T1000 (cell line): Measurements from ENCODE around the gene SPNS2.

Experiments
- DNase-seq: peaks from one replicate; lab custom pipeline; 2025; ENCODE audit warnings: mixed read lengths; lab: John Stamatoyannopoulos, UW

The SPNS2 gene

DNA sequence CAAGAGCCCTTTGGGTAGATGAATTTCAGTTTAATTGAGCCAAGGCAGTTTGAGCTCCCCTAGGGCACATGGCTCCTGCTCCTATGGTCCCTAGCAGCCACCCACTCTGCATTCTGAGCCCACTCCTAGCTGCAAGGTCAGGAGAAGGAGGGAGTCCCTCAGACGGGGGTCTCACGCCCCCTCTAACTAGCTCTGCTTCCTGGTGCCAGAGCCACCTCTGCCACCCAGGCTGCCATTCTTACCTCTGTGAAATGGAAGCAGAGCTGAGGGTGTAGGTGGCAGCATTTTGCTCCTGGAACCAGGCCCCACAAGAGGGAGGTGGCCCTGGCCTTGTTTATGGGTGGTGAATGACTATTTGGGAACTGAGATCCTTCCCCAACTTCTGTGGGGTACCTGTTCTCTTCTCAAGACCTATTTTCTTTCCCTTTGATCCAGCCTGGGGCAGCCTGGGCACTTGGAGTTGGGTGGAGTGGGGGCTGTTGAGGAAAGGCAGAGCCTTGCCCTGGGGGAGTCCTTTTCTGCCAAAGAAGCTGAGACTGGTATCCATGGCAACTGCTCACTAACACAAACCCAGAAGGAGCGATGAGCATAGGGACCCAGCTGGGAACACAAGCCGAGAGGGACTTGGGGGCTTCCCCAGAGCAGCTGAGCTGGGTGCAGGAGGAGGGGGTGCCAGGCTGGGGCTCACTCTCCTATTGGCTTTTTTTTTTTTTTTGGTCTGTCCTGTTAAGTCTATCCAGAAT lies 4.8 kb downstream of the SPNS2 start:
- DNase-seq: no peak

DNA sequence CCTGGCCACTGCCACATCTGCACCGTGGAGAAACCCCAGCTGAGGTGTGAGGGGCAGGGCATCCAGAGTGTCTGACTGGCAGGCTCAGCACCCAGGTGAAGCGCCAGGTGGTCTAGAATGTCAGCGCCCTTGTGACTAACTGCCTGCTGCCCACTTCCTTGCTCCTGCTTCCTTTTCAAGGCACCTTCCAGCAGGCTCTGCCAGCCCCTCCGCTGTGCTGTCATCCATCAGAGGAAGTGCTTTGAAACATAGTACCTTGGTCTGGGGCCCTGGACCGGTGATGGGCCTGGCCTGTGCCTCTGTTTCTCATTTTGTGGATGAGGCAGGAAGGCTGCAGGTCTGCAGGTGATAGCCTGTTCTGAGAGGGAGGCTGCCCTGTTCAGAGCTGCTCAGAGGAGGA lies 5.5 kb downstream of the SPNS2 start:
- DNase-seq: no peak

DNA sequence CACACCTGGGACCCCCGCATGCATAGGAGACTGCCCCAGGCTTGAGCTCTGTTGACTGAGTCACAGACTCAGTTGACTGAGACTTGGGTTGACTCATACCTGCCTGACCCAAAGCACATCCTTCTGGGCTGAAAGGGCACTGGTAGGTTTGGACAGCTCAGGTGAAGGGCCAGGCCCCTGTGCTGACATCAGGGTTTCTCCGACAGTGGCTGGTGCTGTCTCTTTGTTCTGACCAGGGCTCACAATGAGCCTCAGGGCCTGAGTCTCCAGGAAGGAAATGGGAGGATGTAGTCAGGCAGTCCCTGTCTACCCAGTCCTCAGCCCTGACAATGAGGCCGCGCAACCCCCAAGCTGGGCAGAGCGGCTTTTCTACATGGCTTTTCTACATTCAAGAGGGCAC lies 6.5 kb downstream of the SPNS2 start:
- no peak for DNase-seq

DNA sequence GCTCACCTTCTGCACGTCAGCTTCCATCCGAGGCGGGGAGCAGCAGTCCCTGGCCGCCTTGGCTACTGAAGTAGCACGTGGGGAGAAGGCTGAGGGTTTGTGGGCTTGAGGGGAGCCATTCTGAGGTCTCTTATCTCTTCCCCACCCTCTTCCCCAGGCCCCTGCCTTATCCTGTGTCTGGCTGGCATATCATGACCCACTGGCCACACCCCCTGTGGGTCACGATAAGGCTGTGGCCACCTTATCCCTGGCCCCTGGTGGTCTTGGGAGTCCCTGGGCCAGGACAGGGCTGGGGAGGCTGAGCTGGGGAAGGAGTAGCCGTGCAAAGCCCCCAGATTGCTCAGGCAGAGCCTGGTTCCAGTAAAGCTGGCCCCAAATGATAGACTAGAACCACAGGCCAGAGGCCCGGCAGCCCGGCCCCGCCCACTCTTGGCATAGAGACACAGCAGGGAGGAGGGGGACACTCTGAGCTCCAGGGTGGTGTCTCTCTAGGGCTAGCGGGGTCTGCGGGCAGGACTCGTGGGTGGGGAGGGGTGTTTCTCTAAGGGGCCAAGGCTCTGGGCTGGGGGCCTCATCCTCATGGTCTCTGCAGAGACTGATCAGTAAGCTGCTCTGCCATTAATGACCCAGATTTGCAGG lies 7.6 kb downstream of the SPNS2 start:
- DNase-seq: no peak

- no peak for DNase-seq
Measured at GRCh38 chr17:4506892-4507291, 8.2 kb downstream of the SPNS2 start.

DNA sequence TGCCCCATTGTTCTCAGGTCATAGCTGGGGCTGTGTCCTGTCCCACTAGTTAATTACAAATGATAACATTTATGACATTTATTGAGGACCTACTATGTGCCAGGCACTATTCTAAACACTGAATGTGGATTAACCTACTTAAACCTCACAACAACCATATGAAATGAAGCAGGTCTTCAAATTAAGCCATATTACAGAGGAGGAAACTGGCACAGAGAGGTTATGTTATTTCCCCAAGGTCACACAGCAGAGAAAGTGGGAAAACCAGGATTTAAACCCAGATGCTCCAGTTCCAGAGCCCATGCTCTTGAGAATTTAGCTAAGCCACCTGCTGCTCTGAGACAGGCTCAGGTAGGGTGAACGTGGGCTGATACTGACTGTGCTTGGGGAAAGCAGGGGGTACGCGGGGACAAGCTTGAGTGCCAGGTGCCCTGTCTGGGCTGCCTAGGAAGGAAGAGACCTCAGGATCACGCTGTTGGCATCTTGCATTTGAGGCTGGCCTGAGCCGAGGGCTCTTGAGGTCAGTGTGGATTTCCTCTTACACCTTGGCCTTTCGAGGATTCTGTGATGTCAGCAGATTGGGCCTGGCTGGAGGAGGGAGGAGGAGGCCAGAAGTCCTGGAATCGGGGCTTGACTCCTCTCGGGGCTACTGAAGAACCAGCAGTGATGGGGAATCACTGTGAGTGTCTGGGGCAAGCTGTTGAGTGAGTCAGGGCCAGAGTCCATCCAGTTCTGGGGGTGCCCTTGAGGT lies 8.9 kb downstream of the SPNS2 start:
- no peak for DNase-seq

DNA sequence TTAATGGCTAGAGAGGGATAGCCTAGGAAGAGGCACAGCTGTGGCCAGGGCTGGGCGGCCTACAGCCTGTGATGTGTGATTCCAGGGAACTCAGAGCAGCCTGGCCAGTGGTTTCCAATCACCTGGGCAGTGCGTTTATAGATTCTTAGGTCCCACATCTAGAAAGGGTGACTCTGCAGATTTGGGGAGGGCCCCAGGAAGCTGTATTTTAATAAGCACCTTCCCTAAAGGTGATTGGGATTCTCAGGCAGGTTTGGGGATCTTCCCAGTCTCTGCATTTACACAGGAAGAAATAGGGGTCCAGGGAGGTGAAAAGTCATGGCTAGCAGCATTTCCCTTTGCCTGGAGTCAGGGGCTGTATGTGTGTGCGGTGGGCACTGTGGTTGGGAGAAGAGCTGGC lies 9.5 kb downstream of the SPNS2 start:
- no peak for DNase-seq

DNA sequence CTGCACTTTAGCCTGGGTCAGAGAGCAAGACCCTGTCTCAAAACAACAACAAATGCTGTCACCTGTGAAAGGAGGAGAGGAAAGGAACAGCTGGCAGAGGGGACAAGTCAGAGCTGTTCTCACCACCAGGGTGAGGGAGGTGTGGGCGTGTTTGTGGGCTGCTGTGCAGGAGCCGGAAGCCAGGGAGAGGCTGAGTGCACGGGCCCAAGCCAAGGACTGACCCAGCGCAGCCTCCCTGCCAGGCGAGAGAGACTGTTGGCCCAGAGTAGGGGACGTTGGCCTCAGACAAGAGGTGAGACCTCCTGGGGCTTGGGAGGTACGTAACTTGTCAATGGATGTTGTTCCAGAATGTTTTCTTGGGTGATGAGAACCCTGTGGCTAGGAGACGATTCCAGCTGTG lies 10.7 kb downstream of the SPNS2 start:
- no peak for DNase-seq

DNA sequence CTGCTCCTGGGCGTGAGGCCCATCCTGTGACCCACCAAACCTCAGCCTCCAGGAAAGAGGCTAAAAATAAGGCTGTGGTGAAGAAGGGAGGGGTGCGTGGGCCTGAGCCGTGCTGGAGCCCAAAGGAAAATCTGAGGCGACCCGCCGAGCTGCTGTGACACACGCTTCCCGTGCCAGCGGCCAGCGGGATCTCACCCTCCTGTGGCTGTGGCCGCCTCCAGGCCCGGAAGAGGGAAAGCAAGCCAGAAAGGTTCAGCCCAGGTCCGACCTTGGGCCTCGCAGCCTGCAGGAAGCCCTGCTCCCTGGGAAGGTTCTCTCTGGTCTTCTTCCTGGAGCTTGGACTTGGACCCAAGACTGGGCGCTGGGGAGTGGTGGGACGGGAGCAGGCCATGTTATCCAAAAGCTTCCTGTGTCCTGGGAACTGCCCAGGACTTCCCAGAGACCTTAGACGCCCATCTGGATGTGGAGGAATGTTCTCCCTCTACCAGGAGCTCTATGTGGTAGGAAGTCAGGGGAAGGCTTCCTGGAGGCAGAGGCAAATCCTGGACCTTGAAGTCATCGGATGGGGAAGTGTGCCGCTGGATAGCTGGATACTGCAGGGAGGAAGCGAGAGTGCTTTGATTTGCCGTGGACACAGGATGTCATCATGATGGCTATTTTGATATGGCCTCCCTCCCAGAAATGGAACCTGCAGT lies 11.4 kb downstream of the SPNS2 start:
- no peak for DNase-seq

GRCh38 chr17:4510618-4510941 lies 11.9 kb downstream of the SPNS2 start:
- DNase-seq: no peak

DNA sequence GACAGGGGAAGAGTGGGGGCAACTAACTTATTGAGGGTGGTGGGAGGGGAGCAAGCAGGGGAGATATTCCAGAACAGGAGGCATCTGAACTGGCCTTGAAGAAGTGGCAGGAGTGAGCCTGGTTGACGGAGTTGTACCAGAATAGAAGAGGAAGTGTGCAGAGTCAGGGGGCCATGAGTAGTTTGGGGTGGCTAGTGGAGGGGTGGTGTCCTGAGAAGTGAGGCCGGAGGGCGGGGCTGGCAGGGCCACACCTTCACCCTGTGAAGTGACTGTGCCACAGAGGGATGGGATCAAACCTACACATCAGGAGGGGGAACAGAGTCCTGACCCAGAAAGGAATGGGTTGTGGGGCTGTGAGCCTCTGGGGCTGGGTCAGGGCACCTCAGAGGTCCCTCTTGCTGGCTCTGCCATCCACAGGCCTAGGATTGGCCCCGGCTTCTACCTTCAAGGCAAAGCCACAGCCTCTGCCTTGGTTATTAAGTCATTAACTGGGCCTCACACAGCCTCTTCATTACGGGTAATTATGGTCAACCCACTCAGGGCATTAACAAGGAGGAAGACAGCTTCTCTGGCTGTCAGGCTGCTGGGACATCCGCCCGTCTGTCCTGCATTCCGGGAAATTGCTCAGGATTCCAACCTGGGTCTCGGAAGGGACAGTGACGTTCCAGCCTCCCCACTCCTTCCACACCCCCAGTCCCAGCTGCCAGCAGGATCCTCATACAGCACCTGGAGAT lies 12.7 kb downstream of the SPNS2 start:
- no peak for DNase-seq

- DNase-seq: no peak
Measured at GRCh38 chr17:4512156-4513112, 13.8 kb downstream of the SPNS2 start.

DNA sequence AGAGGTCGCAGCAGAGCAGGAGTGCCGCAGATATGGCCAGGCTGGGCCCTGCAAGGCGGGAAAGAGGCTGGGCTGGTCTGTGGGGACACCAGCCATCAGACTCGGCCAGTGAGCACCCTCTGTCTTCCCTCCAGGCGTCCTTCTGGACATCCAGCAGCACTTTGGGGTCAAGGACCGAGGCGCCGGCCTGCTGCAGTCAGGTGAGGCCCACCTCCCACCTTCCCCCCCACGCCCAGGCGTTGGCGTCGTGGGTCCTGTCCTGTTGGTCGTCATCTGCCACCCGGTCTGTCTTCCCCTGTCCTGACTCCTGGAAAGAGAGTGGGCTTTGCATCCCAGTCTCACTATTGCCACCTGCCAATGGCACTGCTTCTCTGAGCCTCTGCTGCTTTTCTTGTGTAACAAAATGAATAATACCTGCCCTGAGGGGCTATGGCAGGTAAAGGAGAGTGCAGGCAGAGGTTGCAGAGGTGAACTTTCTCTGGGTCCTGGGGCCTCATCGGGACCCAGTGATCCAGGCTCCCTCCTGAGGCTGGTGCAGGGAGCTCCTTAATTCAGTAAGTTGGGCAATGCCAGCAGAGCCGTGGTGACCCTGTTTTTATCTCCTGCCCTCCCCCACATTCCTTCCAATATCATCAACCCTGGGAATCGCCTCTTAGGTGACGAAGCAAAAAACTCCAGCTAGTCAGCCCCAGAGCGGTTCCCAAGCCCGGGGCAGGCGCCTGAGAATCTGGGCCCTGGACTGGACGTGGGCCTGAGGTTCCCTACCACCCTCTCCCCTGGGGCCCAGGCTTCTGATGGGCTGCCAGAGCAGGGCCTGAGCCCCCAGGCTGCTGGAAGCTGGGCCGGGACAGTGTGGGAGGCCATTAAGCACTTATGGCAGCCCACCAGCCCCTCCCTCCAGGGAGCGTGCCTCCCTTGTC lies 14.7 kb downstream of the SPNS2 start:
- DNase-seq: no peak

DNA sequence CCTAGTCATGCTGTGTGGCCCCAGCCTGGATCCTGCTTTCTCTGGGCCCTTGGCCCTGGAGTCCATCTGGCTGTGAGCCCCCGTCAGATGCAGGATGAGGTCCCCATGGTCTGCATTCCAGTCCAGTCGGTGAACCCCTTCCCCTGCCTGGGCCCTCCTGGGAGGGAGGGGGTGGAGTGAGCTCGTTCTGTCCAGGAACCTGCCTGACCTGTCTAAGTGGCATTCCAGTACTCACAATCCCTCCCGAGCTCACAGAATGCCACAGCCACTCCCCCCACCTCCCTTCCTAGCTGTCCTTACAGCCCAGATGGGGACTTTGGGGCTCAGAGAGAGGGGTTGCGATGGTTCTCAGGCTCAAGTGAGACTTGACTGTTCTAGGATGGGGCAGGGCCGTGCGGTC lies 15.5 kb downstream of the SPNS2 start:
- DNase-seq: no peak

DNA sequence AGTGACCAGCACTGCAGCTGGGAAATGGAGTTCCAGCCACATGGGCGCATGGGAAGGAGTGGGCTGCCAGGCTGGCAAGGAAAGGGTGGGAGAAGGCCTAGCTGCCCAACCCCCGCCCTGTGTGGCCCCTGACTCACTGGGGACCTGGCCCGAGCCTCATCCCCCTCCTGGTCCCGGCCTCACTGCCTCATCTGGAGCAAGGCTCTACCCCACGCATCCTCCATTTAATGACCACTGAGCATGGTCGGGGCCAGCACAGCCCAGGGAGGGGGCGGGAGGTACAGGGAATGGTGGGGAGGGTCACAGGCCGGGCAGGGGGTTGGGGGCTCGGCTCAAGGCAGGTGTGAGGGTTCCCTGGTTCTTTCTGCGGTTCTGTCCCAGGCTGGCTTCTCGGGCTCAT lies 16.1 kb downstream of the SPNS2 start:
- no peak for DNase-seq

GRCh38 chr17:4515501-4515900 lies 16.8 kb downstream of the SPNS2 start:
- no peak for DNase-seq

GRCh38 chr17:4516735-4517134 lies 18.1 kb downstream of the SPNS2 start:
- no peak for DNase-seq

DNA sequence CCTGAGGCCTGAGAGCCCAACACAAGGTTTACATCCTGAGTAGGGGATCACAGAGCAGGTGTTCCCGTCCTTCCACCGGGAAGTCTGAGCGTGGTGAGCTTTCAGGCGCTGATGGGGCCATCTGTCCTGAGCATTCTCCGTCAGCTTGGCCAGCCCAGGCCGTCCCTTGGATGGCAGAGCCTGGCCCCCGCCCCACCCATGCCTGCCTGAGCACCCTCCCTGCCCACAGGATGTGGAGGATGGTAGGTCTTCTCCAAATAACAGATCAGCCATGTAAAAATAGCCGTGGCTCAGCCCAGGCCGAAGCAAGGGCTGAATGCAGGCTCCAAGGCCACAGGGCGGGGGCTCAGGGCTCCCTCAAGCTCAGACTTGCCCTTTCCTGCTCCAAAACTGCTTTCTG lies 20.2 kb downstream of the SPNS2 start:
- no peak for DNase-seq

DNA sequence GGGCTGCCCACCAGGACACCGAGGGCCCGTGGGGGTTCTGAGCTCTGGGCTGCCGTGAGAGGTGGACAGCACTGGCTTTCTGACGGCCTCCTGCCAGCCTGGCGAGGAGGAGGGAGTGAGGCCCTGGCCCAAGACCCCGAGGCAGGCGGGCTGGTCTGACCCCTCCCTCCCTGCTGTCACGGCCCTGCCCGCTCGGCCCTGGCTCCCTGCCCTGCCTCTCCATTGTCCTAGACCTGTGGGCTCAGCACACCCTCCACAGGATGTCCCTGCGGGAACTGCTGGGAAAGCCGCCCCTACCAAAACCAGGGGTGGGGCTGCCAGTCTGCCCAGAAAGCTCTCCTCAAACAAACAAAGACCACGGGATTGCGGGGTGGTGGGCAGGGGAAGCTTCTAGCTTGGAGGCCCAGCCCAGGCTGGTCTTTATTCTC lies 20.7 kb downstream of the SPNS2 start:
- no peak for DNase-seq
